OCI-LY7 (cell line): ENCODE measurements around the gene GLTP. TPM values are rescaled to one million over a fixed set of nuclear protein-coding genes. Genes with fewer than 3 reads are reported as not detected.
A peak's percentile ranks its signal among the peaks of the same experiment; 100 is the strongest.

Experiments
- BruUV-seq: library from RNA; stranded (reverse); fragments of 400-500 nt; replicated peaks from 2 replicates; lab custom pipeline; 2021; lab: Mats Ljungman, UMichigan
- CTCF ChIA-PET: fragments of 300-600 bp; sonication (Branson Sonifier 250); formaldehyde crosslinking; loops from one replicate; lab custom pipeline; 2022; ENCODE audit warnings: antibody characterized with exemption; ENCODE audit not compliant: unreplicated experiment; lab: Charles Lee
- POLR2A ChIA-PET: fragments of 300-600 bp; sonication (Branson Sonifier 250); formaldehyde crosslinking; loops from one replicate; lab custom pipeline; 2022; ENCODE audit warnings: antibody characterized with exemption; lab: Charles Lee
- DNase-seq: peaks from one replicate; pipeline ENCODE4 v3.0.0-alpha.2; 2015; ENCODE audit warnings: low spot score
- H2AFZ ChIP-seq: fragments of 200-600 bp; sonication (generic), shearing (Covaris generic); 2 replicates; pipeline ENCODE4 v1.6.1; 2014; ENCODE audit warnings: mild to moderate bottlenecking, antibody characterized with exemption, low read length, moderate library complexity
- H3K27ac ChIP-seq: fragments of 200-600 bp; sonication (generic); 2 replicates; pipeline ENCODE4 v1.5.1; 2014; ENCODE audit warnings: mixed run types, low read depth, mild to moderate bottlenecking, moderate library complexity, low read length, inconsistent platforms; ENCODE audit not compliant: poor library complexity, severe bottlenecking
- H3K36me3 ChIP-seq: fragments of 200-600 bp; sonication (generic); 2 replicates; pipeline ENCODE4 v1.6.1; 2014; ENCODE audit warnings: mild to moderate bottlenecking, antibody characterized with exemption, low read length, moderate library complexity, mixed read lengths; ENCODE audit not compliant: insufficient read depth
- H3K4me1 ChIP-seq: fragments of 200-600 bp; sonication (generic); 2 replicates; pipeline ENCODE4 v1.5.1; 2014; ENCODE audit warnings: mild to moderate bottlenecking, low read length; ENCODE audit not compliant: insufficient read depth, poor library complexity, severe bottlenecking
- H3K4me2 ChIP-seq: fragments of 200-600 bp; sonication (generic); 2 replicates; pipeline ENCODE4 v1.6.1; 2014; ENCODE audit warnings: mild to moderate bottlenecking, low read length
- H3K4me3 ChIP-seq: fragments of 200-600 bp; sonication (generic); 2 replicates; pipeline ENCODE4 v1.5.1; 2014; ENCODE audit warnings: mild to moderate bottlenecking, low read depth, low read length; ENCODE audit not compliant: poor library complexity, severe bottlenecking
- H3K79me2 ChIP-seq: fragments of 200-600 bp; sonication (generic); 2 replicates; pipeline ENCODE4 v1.6.1; 2016; ENCODE audit warnings: low read depth, mild to moderate bottlenecking, low read length, moderate library complexity, mixed read lengths; ENCODE audit not compliant: insufficient read depth
- H3K9me2 ChIP-seq: fragments of 200-600 bp; sonication (generic); 2 replicates; pipeline ENCODE4 v1.6.1; 2016; ENCODE audit warnings: mild to moderate bottlenecking, low read length, mixed read lengths; ENCODE audit not compliant: insufficient read depth
- H3K9me3 ChIP-seq: fragments of 200-600 bp; sonication (generic); 2 replicates; pipeline ENCODE4 v1.6.1; 2014; ENCODE audit warnings: mild to moderate bottlenecking, mixed run types, low read length, mixed read lengths
- H4K20me1 ChIP-seq: fragments of 200-600 bp; sonication (generic); 2 replicates; pipeline ENCODE4 v1.6.1; 2014; ENCODE audit warnings: mild to moderate bottlenecking, antibody characterized with exemption, low read length, moderate library complexity, mixed read lengths; ENCODE audit not compliant: insufficient read depth
- CTCF ChIP-seq: fragments of 200-600 bp; sonication (generic); conservative IDR thresholded peaks from 2 replicates; pipeline ENCODE4 v1.5.1; 2014; ENCODE audit warnings: mild to moderate bottlenecking, antibody characterized with exemption, low read length, moderate library complexity, mixed read lengths
- EZH2phosphoT487 ChIP-seq: fragments of 200-600 bp; sonication (generic); IDR thresholded peaks from 2 replicates; pipeline ENCODE4 v1.6.1; 2018; ENCODE audit warnings: low read depth, borderline replicate concordance, mild to moderate bottlenecking, mixed run types, antibody characterized with exemption, low read length, moderate library complexity, mixed read lengths
- intact Hi-C: fragments of 100-400 bp; cut with micrococcal nuclease; formaldehyde crosslinking; loops from one replicate; pipeline ENCODE4 v1.10.0; 2022; ENCODE audit not compliant: unreplicated experiment
- total RNA-seq, 2 experiments: library from RNA; depleted of rRNA in 1 of 2; stranded (reverse); fragments of >200 nt in 1 of 2; shearing (Covaris generic) in 1 of 2; gene quantifications; 2 replicates each; pipeline ENCODE4 v1.2.3, GENCODE V29; 2014 to 2022

Gene GLTP
- total RNA-seq, 2 experiments from 2014 or later, result 24.0 to 27.3 TPM

DNA sequence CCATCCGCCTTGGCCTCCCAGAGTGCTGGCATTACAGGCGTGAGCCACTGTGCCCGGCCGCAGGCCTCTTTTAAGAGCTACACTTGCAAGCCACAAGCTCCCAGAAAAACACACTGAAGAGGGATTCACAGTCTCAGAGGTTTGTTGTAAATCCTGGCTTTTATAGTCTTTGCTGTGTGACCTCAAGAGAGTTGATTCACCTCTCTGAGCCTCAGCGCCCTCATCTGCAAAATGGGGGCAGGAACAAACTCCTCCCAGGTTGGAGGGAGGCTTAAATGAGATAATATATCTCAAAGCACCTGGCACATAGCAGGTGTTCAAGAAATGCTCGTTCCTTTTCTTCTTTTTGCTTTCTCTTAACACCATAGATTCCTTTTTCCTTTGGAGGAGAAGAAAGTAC, 15.8 kb upstream of the GLTP start:
- Histone ChIP-seq H3K4me3 (no peak overlapping the region), H3K9me3 (no peaks in the 10 kb centered on the region), H3K36me3 (no peaks in the 10 kb centered on the region), H4K20me1 (no peaks in the 10 kb centered on the region), H3K27ac (no peak overlapping the region), H3K4me1 (peaks cover 39% of the 10 kb centered on the region), H3K9me2 (no peaks in the 10 kb centered on the region), H2AFZ (no peak overlapping the region), H3K4me2 (no peak overlapping the region), H3K79me2 (peaks cover 6% of the 10 kb centered on the region; the same call in 1 of the 2 replicates)
- BruUV-seq, result no TSS peak
- no peak for DNase-seq
- TF ChIP-seq EZH2phosphoT487, result no peak
- TF ChIP-seq CTCF, result no peak
- POLR2A ChIA-PET, result interaction anchor here (0.6 kb wide), 1 partner anchor 116 kb away, joined by 3 read pairs; no protein-coding TSS in a partner anchor
- intact Hi-C loops, result no loop called here
- CTCF ChIA-PET, result no interaction called here

DNA sequence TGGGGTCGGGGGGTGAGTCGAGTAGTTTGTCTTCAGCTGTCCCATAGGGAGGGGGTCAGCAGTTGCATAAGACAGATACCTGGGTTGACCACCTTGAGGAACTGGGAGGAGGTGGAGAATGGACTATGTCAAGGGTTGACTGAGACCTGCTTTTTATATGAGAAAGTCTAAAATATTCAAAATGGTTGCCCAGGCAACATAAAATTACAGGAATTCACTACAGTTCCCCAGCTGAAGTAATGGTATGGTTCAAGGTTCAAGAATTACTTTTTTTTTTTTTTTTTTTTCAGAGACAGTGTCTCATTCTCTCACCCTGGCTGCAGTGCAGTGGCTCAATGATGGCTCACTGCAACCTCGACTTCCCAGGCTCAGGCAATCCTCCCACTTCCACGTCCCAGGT, 14.6 kb upstream of the GLTP start:
- POLR2A ChIA-PET, result interaction anchor here (0.7 kb wide), 1 partner anchor 1117 kb away, joined by 5 read pairs; no protein-coding TSS in a partner anchor
- Histone ChIP-seq H3K9me3 (no peaks in the 10 kb centered on the region), H3K4me2 (no peak overlapping the region), H2AFZ (no peak overlapping the region), H3K4me1 (peaks cover 31% of the 10 kb centered on the region), H3K9me2 (no peaks in the 10 kb centered on the region), H3K27ac (no peak overlapping the region), H3K36me3 (no peaks in the 10 kb centered on the region), H4K20me1 (no peaks in the 10 kb centered on the region), H3K4me3 (no peak overlapping the region), H3K79me2 (no peaks in the 10 kb centered on the region)
- DNase-seq, result no peak
- intact Hi-C loops, result no loop called here
- CTCF ChIA-PET, result no interaction called here
- TF ChIP-seq EZH2phosphoT487, result no peak
- no peak for TF ChIP-seq CTCF
- BruUV-seq, result no TSS peak

DNA sequence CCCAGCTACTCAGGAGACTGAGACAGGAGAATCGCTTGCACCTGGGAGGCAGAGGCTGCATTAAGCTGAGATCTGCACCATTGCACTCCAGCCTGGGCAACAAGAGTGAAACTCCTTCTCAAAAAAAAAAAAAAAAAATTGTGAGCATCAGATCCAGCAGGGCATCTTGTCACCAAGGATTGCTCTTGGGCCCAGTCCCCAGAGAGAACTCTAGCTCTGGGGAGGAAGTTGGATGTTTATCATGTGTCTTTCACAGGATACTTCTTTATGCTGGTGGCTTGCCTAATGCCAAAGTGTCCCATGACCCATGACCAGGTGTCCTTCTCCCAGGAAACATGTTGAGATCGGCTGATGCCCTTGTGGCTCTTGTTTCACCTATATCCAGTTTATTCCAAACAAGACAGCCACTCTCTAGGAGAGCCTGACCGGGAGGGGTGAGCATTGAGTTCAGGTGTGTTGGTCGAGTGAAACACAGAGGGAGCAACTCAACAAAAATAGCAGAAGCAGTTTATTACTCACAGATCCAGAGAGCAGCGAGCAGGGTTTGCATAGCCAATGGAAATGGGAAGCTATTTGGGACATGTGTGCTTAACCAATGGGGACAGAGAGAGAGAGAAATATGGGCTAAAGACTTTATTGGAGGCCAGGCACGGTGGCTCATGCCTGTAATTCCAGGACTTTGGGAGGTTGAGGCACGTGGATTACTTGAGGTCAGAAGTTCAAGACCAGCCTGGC, 13.1 kb upstream of the GLTP start:
- CTCF ChIA-PET, result interaction anchor here (0.8 kb wide), 1 partner anchor 103 kb away, joined by 3 read pairs; no protein-coding TSS in a partner anchor
- no TSS peak for BruUV-seq
- no peaks in the 10 kb centered on the region for H3K9me2 ChIP-seq
- peak overlapping the region; percentile 38 for H3K27ac ChIP-seq
- DNase-seq, result peak; percentile 50
- H4K20me1 ChIP-seq, result no peaks in the 10 kb centered on the region
- H3K4me1 ChIP-seq, result peaks cover 35% of the 10 kb centered on the region
- no peaks in the 10 kb centered on the region for H3K9me3 ChIP-seq
- H3K36me3 ChIP-seq, result no peaks in the 10 kb centered on the region
- H3K4me2 ChIP-seq, result peak overlapping the region; percentile 60
- TF ChIP-seq CTCF (no peak), EZH2phosphoT487 (no peak)
- H2AFZ ChIP-seq, result peak overlapping the region; percentile 31; the same call in 1 of the 2 replicates
- no peaks in the 10 kb centered on the region for H3K79me2 ChIP-seq
- no peak overlapping the region for H3K4me3 ChIP-seq
- POLR2A ChIA-PET, result interaction anchor here (0.6 to 1.4 kb wide), 6 partner anchors 8 to 312 kb away, joined by 3 to 6 read pairs (median 5); no protein-coding TSS in a partner anchor
- intact Hi-C loops, result no loop called here
